GM12865 (cell line): Measurements from ENCODE around the gene SYTL3.
A peak's percentile ranks its signal among the peaks of the same experiment; 100 is the strongest.
"Not testable (repeated sequence)": the region's sequence is repeated elsewhere in the genome, so short reads cannot be mapped to it uniquely, and the experiment has no call there.

Source experiments
- DNase-seq: peaks from one replicate; pipeline ENCODE4 v3.0.0; 2010; ENCODE audit warnings: low read depth
- H3K4me3 ChIP-seq: 2 replicates; pipeline ENCODE4 v1.5.1; 2011; ENCODE audit warnings: mild to moderate bottlenecking, low read depth, low read length, control low read depth
- TF ChIP-seq, protein P1 (sequence below): IDR thresholded peaks from 2 replicates; pipeline ENCODE4 v1.5.1; 2011; ENCODE audit warnings: low read length, control low read depth, low read depth, inconsistent platforms; ENCODE audit not compliant: insufficient read depth; ENCODE audit errors: missing control alignments

SYTL3 gene

DNA sequence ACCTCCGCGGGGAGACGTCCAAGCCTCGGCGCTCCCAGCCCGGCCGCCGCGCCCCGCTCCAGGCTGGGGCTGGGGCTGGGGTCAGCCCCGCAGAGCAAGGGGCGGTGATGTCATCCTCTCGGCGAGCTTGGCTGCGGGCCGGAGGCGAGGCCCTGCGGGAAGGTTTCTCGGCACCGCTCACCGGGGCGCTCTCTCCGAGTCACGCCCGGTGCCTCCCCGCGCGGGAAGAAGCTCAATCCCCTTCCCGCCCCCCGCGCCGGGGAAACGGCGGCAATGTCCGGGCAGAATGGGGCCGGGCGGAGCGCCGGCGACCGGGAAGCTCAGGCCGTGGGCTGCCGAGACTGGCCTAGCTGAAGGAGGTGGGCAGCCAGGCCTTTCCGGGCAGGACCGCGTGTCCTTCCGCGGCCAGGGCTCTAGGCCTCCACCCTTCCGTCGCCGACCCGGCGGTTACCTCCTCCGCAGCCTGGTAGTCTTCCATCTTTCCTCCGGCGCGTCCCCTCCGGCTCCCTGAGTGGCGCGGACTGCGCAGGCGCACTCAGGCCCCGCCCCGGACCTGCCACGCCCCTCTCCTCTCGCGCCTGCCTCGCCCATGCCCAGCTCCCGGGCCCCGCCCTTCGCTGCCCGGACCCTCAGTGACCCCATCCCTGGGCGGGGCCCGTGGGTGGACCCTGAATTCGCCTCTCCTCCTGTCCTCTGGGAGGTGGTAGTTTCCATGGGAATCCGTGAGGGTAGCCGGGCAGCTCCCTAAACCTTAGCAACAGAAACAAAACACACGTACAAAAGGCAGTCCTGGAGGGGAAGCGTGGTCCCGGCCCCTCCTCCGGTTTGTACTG is 5.4 kb upstream of the SYTL3 start, which contains the start of gene DYNLT1:
DYNLT1 (minus strand) TSS at position 513 of the 833 bp plus-strand sequence; CDS start at position 478, 35 bp downstream.
- TF ChIP-seq, protein P1, sequence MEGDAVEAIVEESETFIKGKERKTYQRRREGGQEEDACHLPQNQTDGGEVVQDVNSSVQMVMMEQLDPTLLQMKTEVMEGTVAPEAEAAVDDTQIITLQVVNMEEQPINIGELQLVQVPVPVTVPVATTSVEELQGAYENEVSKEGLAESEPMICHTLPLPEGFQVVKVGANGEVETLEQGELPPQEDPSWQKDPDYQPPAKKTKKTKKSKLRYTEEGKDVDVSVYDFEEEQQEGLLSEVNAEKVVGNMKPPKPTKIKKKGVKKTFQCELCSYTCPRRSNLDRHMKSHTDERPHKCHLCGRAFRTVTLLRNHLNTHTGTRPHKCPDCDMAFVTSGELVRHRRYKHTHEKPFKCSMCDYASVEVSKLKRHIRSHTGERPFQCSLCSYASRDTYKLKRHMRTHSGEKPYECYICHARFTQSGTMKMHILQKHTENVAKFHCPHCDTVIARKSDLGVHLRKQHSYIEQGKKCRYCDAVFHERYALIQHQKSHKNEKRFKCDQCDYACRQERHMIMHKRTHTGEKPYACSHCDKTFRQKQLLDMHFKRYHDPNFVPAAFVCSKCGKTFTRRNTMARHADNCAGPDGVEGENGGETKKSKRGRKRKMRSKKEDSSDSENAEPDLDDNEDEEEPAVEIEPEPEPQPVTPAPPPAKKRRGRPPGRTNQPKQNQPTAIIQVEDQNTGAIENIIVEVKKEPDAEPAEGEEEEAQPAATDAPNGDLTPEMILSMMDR, result no peak
- DNase-seq, result peak; percentile 92
- peak within 1 kb of the TSS; percentile 92 for H3K4me3 ChIP-seq

DNA sequence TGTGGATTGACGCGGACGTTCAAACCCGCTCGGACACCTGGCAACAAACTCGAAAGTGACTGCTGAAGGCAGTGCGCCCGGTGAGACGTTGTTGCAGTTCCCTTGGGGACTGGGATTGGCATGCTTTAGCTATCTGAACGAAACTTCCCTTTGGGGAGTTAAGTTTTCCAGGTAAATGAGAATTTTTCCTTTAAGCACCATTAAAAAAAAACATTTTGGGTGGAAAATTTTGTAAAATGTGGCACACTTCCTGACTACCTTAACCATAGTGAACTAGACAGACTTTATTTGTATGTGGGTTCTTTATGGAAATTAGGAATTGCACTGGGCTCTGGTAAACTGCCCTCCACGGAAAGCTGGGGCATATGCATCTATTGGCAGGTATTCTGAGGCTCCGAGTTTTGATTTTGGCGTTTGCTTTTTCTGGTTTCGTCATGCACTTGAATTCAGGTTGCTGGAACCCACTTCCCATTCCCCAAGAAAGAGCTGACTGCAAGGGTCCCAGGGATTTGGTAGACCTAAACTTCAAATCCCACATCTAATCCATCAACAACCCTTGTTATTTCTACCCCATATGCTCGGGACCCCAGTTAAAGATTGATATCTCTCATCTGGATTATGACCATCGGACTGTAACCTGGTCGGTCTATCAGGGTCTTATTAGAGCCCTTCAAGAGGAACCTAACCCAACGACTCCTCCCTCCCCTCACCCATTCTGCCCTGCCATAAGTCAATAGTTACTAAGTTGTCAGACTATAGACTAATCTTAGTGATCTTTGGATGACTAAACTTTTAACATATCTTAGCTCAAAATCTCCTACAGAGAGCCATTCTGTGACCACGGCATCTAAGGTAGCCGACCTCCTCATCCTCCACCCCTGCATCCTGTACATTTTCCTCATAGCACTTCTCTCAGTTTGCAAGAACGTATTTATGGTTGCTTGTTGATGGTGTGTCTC is 4.5 kb upstream of the SYTL3 start:
- peak overlapping the region; percentile 92 for H3K4me3 ChIP-seq
- TF ChIP-seq, protein P1, result no peak

DNA sequence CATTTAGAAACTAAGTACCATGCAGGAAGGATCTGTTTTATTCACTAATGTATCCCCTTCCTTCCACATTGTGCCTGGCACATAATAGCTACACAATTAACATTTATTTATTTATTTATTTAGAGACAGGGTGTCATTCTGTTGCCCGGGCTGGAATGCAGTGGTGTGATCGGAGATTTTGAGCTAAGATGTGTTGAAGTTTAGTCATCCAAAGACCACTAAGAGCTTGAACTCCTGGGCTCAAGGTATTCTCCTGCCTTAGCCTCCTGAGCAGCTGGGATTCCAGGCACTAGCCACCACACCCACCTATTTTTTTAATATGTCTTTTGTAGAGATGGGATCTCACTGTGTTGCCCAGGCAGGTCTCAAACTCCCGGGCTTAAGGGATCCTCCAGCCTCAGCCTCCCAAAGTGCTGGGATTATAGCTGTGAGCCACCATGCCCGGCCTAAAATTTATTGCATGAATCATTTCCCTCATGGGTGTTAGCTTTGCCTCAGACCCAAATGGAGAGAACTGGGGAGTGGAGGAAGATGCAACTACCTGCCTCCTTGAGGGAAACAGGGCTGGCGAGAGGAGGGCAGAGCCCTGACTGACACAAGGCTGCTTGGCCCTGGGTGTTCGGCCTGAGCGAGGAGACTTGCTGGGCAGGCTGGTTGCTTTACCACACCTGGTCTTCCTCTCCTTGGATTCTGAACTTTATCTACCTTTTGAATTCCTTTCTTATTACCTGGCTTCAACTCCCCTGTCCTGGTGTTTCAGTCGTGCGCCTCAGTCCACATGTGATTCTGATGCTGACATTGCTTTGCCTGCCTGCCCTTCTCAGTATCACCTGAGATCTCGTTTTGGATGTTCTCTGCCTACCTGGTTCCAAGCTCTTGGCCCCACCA is 3.6 kb upstream of the SYTL3 start:
- no peak for DNase-seq
- TF ChIP-seq, protein P1, result no peak
- H3K4me3 ChIP-seq, result no peak overlapping the region

More for the DNA sequence above, 4.5 kb upstream of the SYTL3 start:
- no peak for DNase-seq

DNA sequence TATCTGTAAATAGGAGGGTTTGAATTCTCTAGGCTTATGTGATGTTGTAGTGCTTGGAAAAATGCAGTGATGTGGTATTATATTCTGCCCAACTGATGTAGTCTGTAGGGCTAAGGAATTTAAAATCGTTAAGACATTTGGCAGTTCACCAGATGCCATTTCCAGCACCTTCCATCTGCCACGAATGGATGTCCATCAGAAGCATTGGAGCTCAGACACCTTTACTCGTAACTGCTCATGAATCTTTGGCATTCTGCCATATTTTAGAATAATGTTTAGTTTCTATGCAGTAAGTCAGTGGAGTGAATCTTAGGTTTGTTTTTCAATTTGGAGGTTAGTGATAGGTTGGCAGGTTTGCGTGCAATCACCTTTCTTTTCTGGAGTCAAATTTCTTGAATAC is 2.4 kb upstream of the SYTL3 start:
- DNase-seq, result no peak
- TF ChIP-seq, protein P1, result no peak
- H3K4me3 ChIP-seq, result no peak overlapping the region

DNA sequence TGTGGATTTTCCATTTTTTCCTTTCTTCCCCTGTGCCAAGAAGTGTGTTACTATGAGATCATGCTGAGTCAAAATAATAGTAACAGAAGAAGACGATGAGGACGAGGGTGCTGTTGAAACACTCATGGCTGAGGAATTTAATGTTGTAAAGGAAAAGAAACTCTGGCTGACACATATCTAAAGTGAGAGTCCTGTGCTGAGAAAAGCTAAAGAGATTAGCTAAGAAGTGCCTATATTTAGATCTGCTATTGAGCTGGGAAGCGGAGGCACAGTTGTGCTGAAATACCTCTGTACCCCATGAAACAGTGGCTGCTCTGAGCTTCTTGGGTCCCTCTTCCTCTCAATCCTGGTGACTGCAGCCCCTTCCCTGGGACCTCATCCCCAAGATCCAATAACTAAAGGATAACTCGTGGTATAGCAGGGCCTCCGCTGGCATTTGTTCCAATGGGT is 1.1 kb upstream of the SYTL3 start:
- peak overlapping the region; percentile 57 for H3K4me3 ChIP-seq
- peak; percentile 85 for DNase-seq
- TF ChIP-seq, protein P1, result no peak

DNA sequence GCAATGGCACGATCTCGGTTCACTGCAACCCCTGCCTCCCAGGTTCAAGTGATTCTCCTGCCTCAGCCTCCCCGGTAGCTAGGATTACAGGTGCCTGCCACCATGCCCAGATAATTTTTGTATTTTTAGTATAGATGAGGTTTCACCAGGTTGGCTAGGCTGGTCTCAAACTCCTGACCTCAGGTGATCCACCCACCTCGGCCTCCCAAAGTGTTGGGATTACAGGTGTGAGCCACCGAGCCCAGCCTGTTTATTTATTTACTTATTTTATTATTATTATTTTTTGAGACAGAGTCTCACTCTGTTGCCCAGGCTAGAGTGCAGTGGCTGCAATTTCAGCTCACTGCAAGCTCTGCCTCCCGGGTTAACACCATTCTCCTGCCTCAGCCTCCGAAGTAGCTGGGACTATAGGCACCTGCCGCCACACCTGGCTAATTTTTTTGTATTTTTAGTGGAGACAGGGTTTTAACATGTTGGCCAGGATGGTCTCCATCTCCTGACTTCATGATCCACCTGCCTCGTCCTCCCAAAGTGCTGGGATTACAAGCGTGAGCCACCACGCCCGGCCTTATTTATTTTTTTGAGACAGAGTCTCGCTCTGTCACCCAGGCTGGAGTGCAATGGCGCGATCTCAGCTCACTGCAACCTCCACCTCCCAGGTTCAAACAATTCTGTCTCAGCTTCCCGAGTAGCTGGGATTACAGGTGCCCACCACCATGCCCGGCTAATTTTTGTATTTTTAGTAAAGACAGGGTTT is 2.3 kb downstream of the SYTL3 start:
- not testable (repeated sequence) for H3K4me3 ChIP-seq, DNase-seq
